ENCODE results near the gene INMT.

The INMT gene

GRCh38 chr7:30765408-30765807 lies 13.5 kb downstream of the INMT start:
- no peak for DNase-seq (ENCODE audit: low read depth in 2 of 2)
- TF ChIP-seq CTCF (IDR thresholded peaks at IDR 0.05; ENCODE audit: low read depth, low read length) = no peak
- no peak overlapping the region for H3K4me3 ChIP-seq (replicated peaks in 1 of 2; ENCODE audit: low read depth in 2 of 2, low read length in 2 of 2)

- no peak for DNase-seq (ENCODE audit: low read depth in 2 of 2)
- peak overlapping the region; percentile 66 to 67 for H3K4me3 ChIP-seq (replicated peaks in 1 of 2; ENCODE audit: low read depth in 2 of 2, low read length in 2 of 2)
- no peak for TF ChIP-seq CTCF (IDR thresholded peaks at IDR 0.05; ENCODE audit: low read depth, low read length)
Measured at GRCh38 chr7:30770845-30771173, 18.9 kb downstream of the INMT start.

- peak; percentile 69 to 89 for DNase-seq (ENCODE audit: low read depth in 2 of 2)
- no peak for TF ChIP-seq CTCF (IDR thresholded peaks at IDR 0.05; ENCODE audit: low read depth, low read length)
Measured at GRCh38 chr7:30771174-30771879, 19.4 kb downstream of the INMT start, which contains the start of gene MINDY4. MINDY4 (plus strand) TSS chr7:30771417; CDS start chr7:30771494, 77 bp downstream.

GRCh38 chr7:30771880-30772425 lies 20.0 kb downstream of the INMT start:
- TF ChIP-seq CTCF (IDR thresholded peaks at IDR 0.05; ENCODE audit: low read depth, low read length) = no peak
- H3K4me3 ChIP-seq (replicated peaks in 1 of 2; ENCODE audit: low read depth in 2 of 2, low read length in 2 of 2) = peak overlapping the region; percentile 66 to 67
- DNase-seq (ENCODE audit: low read depth in 2 of 2) = peak; percentile 21 to 22

More at GRCh38 chr7:30771174-30771879, 19.4 kb downstream of the INMT start, which contains the start of gene MINDY4:
- peak within 1 kb of the TSS; percentile 66 to 67 for H3K4me3 ChIP-seq (replicated peaks in 1 of 2; ENCODE audit: low read depth in 2 of 2, low read length in 2 of 2)

GRCh38 chr7:30772984-30773383 lies 21.0 kb downstream of the INMT start:
- no peak overlapping the region for H3K4me3 ChIP-seq (replicated peaks in 1 of 2; ENCODE audit: low read depth in 2 of 2, low read length in 2 of 2)
- no peak for TF ChIP-seq CTCF (IDR thresholded peaks at IDR 0.05; ENCODE audit: low read depth, low read length)
- no peak for DNase-seq (ENCODE audit: low read depth in 2 of 2)

GRCh38 chr7:30775992-30776391 lies 24.1 kb downstream of the INMT start:
- no peak overlapping the region for H3K4me3 ChIP-seq (replicated peaks in 1 of 2; ENCODE audit: low read depth in 2 of 2, low read length in 2 of 2)
- TF ChIP-seq CTCF (IDR thresholded peaks at IDR 0.05; ENCODE audit: low read depth, low read length) = no peak
- no peak for DNase-seq (ENCODE audit: low read depth in 2 of 2)

All from cardiac fibroblast (primary cell).